OCI-LY7 (cell line): ENCODE measurements around the gene ANKRD39.

Experiments used
- CTCF ChIP-seq: fragments of 200-600 bp; sonication (generic); conservative IDR thresholded peaks from 2 replicates; pipeline ENCODE4 v1.5.1; 2014; ENCODE audit warnings: mild to moderate bottlenecking, antibody characterized with exemption, low read length, moderate library complexity, mixed read lengths
- EZH2phosphoT487 ChIP-seq: fragments of 200-600 bp; sonication (generic); IDR thresholded peaks from 2 replicates; pipeline ENCODE4 v1.6.1; 2018; ENCODE audit warnings: low read depth, borderline replicate concordance, mild to moderate bottlenecking, mixed run types, antibody characterized with exemption, low read length, moderate library complexity, mixed read lengths

- no peak for TF ChIP-seq CTCF
- TF ChIP-seq EZH2phosphoT487: no peak
Measured at GRCh38 chr2:96859681-96860064, 1.9 kb upstream of the ANKRD39 start.
